HG02970 (cell line): Measurements from ENCODE around the gene DBN1.

ENCODE experiments used
- ATAC-seq: cut with Tn5 transposase; IDR thresholded peaks from one replicate; pipeline ENCODE4 v1.9.1; 2021; ENCODE audit warnings: mild to moderate bottlenecking, moderate library complexity, moderate number of reproducible peaks; ENCODE audit not compliant: unreplicated experiment, low FRiP score

The DBN1 gene

DNA sequence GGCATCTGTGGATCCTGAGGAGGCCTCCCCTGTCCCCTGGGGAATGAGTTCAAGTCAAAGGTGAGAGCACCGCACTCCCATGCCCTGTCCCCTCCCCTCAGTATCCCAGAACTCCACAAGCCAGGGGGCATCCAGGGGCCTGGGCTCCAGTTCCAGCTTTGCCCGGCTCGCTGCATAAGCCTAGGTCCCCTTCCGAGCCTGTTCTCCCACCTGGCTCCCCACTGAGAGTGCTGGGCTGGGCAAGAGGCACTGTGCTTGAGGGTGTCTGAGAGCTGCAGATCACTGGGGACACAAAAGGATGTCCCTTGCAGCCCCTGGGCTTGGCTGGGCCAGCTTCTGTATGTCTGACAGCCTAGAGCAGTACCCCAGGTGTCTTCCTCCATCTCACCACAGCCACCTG lies 31.6 kb upstream of the DBN1 start:
- ATAC-seq, result no peak

DNA sequence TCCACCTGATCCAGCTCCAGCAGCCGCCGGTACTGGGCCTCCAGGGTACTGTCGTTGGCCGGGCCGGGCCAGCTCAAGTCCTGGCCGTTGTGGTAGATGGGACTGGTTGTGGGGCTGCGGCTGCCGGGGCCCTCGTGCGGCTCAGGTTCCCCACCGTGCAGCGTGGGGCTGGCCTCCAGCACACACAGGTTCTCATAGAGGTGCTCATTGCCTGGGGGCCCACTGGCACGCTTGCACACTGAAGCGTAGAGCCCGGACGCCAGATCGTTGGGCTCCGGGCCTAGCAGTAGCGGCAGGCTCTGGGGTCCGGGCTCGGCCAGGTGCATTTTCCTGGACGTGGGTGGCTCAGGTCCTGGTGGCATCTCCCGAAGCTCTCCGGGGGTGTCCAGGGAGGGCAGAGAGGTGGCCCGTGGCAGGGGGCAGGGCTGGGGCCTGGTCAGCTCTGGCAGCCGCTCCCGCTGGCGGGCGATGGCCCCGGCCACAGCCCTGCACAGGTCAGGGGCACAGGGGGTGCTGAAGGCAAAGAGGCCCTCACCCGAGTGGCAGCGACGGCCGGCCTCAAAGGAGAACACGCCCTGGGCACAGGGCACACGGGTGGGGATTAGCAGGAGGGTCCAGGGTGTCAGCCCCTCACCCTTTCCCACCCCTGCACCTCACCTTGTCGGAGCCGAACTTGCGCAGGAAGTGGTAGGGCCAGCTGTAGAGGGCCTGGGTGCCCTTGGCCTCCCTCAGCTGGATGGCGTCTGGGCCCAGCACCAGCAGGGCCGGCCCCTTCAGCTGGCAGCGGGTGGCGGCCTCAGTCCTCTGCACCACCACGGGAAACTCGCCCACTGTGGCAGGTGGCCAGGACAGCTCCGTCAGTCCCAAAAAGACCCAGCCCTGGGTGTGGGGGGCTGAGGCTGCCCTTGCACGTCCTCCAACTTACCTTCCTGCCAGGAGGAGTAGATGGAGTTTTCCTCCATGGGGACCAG lies 30.9 kb upstream of the DBN1 start:
- no peak for ATAC-seq

- no peak for ATAC-seq
These were observed 30.1 kb upstream of the DBN1 start for GRCh38 chr5:177503351-177504085.

DNA sequence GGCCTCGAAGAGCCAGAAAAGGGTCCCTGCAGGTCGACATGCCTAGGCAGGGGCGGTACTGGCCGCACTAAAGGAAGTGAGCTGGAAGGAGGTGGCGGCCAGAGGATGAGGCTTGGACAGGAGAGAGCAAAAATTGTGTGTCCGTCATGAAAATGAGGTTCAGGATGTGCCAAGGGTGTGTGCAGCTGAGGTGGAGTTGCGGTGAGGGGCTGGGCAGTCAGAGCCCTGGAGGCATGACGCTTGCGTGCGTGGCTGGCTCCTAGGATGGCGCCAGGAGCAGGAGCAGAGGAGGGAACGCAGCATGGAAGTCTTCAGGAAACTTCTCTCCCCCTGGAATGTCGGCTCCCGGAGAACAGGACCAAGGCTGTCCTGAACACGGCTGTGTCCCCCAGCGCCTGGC lies 29.5 kb upstream of the DBN1 start:
- no peak for ATAC-seq

- ATAC-seq, result no peak
These were observed 28.6 kb upstream of the DBN1 start for GRCh38 chr5:177501874-177502678.

- ATAC-seq, result no peak
These were observed 27.5 kb upstream of the DBN1 start for GRCh38 chr5:177500685-177501522.

DNA sequence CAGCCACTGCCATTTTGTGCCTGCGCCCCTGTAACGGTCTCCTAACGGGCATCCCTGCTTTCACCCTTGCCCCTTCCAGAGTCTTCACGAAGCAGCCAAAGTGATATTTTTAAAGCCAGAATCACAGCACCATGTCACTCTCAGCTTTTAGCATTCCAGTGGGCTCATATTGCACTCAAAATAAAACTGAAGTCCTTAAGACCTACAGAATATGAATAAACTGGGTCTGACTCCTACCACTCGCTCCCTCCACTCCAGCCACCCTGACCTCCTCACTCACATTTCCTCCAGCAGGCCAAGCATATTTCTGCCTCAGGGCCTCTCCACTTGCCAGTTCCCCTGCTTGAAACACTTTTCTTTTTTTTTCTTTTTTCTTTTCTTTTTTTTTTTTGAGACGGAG lies 26.4 kb upstream of the DBN1 start:
- no peak for ATAC-seq

DNA sequence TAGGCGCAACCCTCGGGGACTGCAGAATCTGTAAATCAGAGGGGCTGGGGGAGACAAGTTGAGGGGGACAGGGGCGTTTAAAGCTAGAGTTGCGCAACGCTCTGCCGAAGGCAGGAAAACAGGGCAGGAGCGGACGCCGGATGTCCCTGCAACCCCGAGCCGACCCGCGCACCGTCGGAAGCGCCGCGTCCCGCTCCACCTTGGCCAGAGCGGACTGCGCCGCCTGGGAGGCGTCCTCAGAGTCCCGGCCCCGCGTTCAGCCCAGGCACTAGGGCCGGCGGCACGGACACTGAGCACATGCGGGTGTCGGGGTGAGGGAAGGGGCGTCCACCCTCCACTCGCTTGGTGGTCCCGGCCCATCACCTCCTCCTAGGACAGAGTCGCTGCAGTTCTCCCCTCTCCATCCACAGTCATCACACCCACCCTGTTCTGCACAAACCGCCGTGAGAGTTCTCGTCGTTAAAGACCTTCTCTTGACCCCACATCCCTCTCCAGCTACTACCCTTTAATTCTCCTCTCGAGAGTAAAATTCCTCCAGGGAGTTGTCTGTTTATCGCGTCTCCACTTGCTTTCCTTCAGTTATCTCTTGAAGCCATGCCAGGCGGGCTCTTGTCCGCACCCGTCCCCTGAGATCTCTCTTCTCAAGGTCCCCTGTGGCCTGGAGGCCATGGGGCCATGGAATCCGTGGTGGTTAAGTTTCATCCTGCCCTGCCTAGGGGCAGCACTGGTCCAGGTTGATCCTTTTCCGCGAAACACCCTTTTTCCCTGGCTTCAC lies 24.8 kb upstream of the DBN1 start:
- ATAC-seq, result no peak

DNA sequence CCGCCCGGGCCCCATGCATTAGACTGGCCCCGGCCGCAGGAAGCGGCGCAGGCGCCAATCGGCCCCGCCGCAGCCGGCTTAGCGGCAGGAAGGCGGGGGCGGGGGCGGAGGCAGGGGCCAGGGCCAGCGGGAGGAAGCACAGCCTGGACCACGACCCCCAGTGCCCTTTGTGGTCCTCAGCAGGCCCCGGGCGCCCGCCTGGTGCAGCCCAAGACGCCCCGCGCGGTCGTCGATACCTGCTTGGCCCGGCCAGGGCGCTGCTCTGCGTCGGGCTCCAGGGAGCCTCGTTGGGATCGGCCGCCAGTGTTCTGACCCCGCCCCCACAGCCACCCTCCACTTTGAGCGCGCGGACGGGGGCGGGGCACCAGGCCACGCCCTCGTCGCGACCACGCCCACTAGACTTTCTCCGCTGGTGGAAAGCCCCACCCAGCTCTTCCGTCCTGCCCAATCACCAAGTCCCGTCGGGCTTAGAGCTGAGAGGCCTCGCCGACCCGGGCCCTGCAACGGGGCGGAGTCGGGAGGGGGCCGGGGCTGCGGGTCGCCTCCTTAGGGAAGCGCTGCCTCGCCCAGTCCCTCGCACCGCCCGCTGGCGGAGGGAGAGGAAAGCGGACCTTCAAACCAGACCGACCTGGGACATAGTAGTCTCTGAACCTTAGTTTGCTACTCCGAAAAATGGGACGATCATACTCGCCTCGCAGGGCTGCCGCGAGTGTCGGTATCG lies 24.0 kb upstream of the DBN1 start, which contains the start of gene PDLIM7:
TSS of gene PDLIM7 (minus strand) at position 313 of the 721 bp plus-strand sequence. CDS start 1,092 bp downstream, outside the sequence.
- peak; percentile 74 for ATAC-seq

- ATAC-seq, result no peak
These were observed 23.4 kb upstream of the DBN1 start for GRCh38 chr5:177496727-177497291.

DNA sequence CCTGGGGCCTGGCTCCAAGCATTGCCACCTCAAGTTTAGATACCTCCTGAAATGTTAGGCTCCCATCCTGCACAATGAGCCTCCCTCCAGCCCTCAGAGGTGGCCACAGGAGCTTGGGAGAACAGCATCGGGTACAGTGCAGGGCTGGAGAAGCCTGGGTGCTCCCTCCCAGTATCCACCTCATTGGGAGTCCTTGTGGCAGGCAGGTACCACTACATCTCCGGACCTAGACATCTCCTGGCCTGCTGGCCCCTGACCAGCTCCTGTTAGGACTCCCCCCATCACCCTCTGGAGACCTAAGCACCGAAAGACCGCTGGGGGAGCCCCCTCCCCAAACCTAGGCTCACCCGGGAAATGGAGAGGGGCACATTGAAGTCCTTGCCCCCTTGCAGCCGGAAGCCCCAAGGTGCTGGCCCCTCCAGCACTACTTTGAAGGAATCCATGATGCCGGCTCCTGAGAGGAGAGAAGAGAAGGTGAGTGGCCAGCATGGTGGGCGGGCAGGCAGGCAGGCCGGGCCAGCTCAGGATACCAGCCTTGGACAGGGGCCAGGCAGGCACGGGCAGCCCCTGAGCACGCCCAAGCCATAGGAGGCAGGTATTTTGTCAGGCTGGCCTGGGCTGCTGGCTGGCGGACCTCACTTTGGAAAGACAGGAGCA lies 22.8 kb upstream of the DBN1 start:
- no peak for ATAC-seq

DNA sequence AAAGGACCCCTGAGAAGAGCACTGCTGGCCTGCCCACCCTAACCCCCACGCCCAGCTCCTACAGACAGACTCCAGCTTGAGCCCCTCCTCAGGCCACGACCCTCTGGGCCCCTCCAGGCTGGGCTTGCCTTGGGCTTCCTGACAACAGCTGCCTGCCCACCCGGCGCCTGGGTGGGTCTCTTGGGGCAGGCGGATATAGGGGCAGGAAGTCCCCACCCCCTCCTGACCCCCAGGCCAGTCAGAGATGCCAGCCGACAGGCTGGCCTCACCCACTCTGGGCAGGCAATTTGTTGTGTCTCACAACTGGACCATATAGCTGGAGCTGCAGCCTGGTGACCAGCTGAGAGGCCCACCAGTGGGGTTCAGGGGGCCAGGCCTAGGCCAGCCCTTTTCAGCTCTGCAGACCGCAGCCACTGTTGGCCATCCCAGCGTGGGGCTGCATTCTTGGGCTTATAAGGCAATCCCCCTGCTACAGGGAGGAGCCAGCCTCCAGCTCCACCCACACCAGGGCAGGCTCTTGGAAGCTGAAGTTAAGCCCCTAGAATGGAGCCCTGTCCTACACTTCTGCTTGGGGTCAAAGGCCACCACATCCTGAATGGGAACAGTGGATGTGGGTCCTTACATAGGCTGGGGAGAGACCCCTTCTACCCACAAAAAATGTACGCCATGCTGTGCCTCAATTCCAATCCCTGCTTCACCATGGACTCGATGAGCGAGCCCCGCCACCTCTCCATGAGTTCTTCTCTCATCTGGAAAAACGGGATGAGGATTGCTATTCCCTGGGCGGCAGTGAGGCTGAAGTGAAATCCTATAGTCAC lies 22.0 kb upstream of the DBN1 start:
- no peak for ATAC-seq

GRCh38 chr5:177494346-177495195 lies 21.1 kb upstream of the DBN1 start:
- no peak for ATAC-seq

DNA sequence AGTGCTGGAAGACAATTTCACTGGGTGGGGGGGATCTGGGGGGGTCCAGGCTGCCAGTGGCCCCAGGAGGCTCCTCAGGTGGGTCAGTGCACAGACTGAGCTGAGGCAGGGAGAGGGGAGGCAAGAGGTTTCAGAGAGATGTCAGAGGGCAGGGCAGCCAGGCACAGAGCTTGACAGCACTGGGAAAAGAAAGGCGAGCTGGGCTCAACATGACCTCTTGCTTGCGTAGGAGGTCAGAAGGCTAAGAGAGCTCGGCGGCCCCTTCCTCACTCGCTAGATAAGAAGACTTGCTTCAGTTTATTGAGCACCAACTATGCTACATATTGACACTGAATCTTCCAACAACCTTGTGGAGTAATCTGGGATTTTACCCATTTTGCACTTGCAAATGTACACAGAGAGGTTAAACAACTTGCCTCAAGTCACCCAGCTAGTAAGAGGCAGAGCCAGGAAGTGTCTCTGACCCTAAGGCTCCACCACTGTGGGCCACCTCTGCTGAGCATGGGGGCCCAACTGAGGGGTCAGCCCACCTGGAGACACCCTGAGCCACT lies 20.4 kb upstream of the DBN1 start:
- no peak for ATAC-seq

DNA sequence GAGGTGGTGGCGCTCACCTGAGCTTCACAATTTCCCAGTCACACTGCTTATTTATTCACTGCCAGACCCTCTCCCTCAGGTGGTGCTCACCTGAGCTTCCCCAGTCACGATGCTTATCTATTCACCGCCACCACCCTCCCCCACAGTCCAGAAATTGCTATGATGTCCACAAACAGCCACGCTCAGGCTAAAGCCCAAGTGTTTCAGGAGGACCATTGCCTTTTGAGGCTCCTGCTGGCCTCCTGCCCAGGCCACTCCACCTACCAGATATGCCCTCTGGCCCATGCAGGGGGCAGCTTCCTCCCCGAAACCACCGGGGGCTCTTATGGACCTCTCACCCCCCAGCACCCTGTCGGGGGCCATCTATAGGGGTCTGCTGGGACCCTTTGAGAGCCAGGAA lies 19.4 kb upstream of the DBN1 start:
- no peak for ATAC-seq
